ENCODE data around the gene LINGO3. TPM values are rescaled to one million over a fixed set of nuclear protein-coding genes. Genes with fewer than 3 reads are reported as not detected.

The LINGO3 gene
- total and polyA plus RNA-seq, 12 donors, result 0.11 TPM; not detected in 11

Other genes with a start within 250 kb of the LINGO3 start
- 10 to 100 TPM in 8 of 9 donors, 1 to 10 TPM in 1; 5.5 to 54.0 (median 45.0) TPM for gene MOB3A, start 211.8 kb downstream of the LINGO3 start, total RNA-seq
- gene MOB3A, start 211.8 kb downstream of the LINGO3 start, polyA plus RNA-seq, result 10 to 100 TPM; 13.6 to 22.4 (median 16.0) TPM
- gene IZUMO4, start 211.2 kb downstream of the LINGO3 start, total RNA-seq, result 1 to 10 TPM in 7 of 9 donors, under 1 TPM in 2; 0.69 to 8.7 (median 2.3) TPM
- 10 to 100 TPM in 2 of 3 donors, 1 to 10 TPM in 1; 2.6 to 24.6 (median 17.4) TPM for gene IZUMO4, start 211.2 kb downstream of the LINGO3 start, polyA plus RNA-seq
- 100 to 1,000 TPM in 8 of 9 donors, 10 to 100 TPM in 1; 51.3 to 193 (median 122) TPM for gene AP3D1, start 156.6 kb downstream of the LINGO3 start, total RNA-seq
- 100 to 1,000 TPM in 2 of 3 donors, 10 to 100 TPM in 1; 88.7 to 133 (median 120) TPM for gene AP3D1, start 156.6 kb downstream of the LINGO3 start, polyA plus RNA-seq
- gene DOT1L, start 144.2 kb downstream of the LINGO3 start, total RNA-seq, result 10 to 100 TPM in 7 of 9 donors, 1 to 10 TPM in 2; 4.2 to 98.9 (median 16.4) TPM
- gene DOT1L, start 144.2 kb downstream of the LINGO3 start, polyA plus RNA-seq, result 10 to 100 TPM in 2 of 3 donors, 1 to 10 TPM in 1; 6.8 to 39.2 (median 13.6) TPM
- 10 to 100 TPM; 58.1 to 89.5 (median 72.1) TPM for gene PLEKHJ1, start 71.8 kb downstream of the LINGO3 start, total RNA-seq
- gene PLEKHJ1, start 71.8 kb downstream of the LINGO3 start, polyA plus RNA-seq, result 10 to 100 TPM; 18.1 to 82.9 (median 69.7) TPM
- 10 to 100 TPM in 8 of 9 donors, 1 to 10 TPM in 1; 8.8 to 64.3 (median 27.0) TPM for gene SF3A2, start 71.3 kb downstream of the LINGO3 start, total RNA-seq
- gene SF3A2, start 71.3 kb downstream of the LINGO3 start, polyA plus RNA-seq, result 100 to 1,000 TPM in 1 of 3 donors, 10 to 100 TPM in 1, 1 to 10 TPM in 1; 3.9 to 110 (median 52.7) TPM
- 1 to 10 TPM in 2 of 9 donors, under 1 TPM in 4, not detected in 3; 0.36 to 1.5 (median 0.68) TPM for gene AMH, start 58.8 kb downstream of the LINGO3 start, total RNA-seq
- 1 to 10 TPM in 2 of 3 donors, not detected in 1; 1.8 to 4.6 TPM for gene AMH, start 58.8 kb downstream of the LINGO3 start, polyA plus RNA-seq
- 1 to 10 TPM in 1 of 9 donors, under 1 TPM in 2, not detected in 6; 0.54 to 1.2 (median 0.84) TPM for gene JSRP1, start 51.7 kb downstream of the LINGO3 start, total RNA-seq
- gene JSRP1, start 51.7 kb downstream of the LINGO3 start, polyA plus RNA-seq, result 1 to 10 TPM in 1 of 3 donors, under 1 TPM in 2; 0.71 to 1.1 (median 0.82) TPM
- 1 to 10 TPM in 6 of 9 donors, under 1 TPM in 2, not detected in 1; 0.43 to 3.2 (median 1.5) TPM for gene PEAK3, start 26.0 kb downstream of the LINGO3 start, total RNA-seq
- under 1 TPM; 0.05 to 0.56 (median 0.27) TPM for gene PEAK3, start 26.0 kb downstream of the LINGO3 start, polyA plus RNA-seq
- 100 to 1,000 TPM in 3 of 9 donors, 10 to 100 TPM in 6; 50.5 to 122 (median 74.6) TPM for gene LSM7, start 20.4 kb upstream of the LINGO3 start, total RNA-seq
- 100 to 1,000 TPM in 2 of 3 donors, 10 to 100 TPM in 1; 24.1 to 355 (median 341) TPM for gene LSM7, start 20.4 kb upstream of the LINGO3 start, polyA plus RNA-seq
- 10 to 100 TPM; 12.3 to 71.0 (median 28.6) TPM for gene SPPL2B, start 20.5 kb upstream of the LINGO3 start, total RNA-seq
- 100 to 1,000 TPM in 1 of 3 donors, 10 to 100 TPM in 1, 1 to 10 TPM in 1; 3.9 to 208 (median 72.9) TPM for gene SPPL2B, start 20.5 kb upstream of the LINGO3 start, polyA plus RNA-seq
- gene TMPRSS9, start 52.1 kb upstream of the LINGO3 start, total RNA-seq, result 1 to 10 TPM in 6 of 9 donors, under 1 TPM in 3; 0.32 to 1.7 (median 1.4) TPM
- gene TMPRSS9, start 52.1 kb upstream of the LINGO3 start, polyA plus RNA-seq, result under 1 TPM; 0.37 to 0.81 (median 0.40) TPM
- gene TIMM13, start 119.4 kb upstream of the LINGO3 start, total RNA-seq, result 100 to 1,000 TPM in 5 of 9 donors, 10 to 100 TPM in 4; 59.6 to 198 (median 122) TPM
- 10 to 100 TPM; 32.7 to 96.0 (median 80.1) TPM for gene TIMM13, start 119.4 kb upstream of the LINGO3 start, polyA plus RNA-seq
- gene LMNB2, start 148.8 kb upstream of the LINGO3 start, total RNA-seq, result 10 to 100 TPM; 13.0 to 34.9 (median 21.1) TPM
- 10 to 100 TPM in 2 of 3 donors, 1 to 10 TPM in 1; 8.8 to 24.9 (median 16.1) TPM for gene LMNB2, start 148.8 kb upstream of the LINGO3 start, polyA plus RNA-seq
- 100 to 1,000 TPM in 2 of 9 donors, 10 to 100 TPM in 7; 14.1 to 119 (median 63.6) TPM for gene GADD45B, start 168.0 kb upstream of the LINGO3 start, total RNA-seq
- 100 to 1,000 TPM in 1 of 3 donors, 10 to 100 TPM in 2; 18.3 to 132 (median 81.2) TPM for gene GADD45B, start 168.0 kb upstream of the LINGO3 start, polyA plus RNA-seq